GM23248 (cell line): ENCODE data around the gene MRPS14.

Experiments used
- EZH2 ChIP-seq: fragments of 200-600 bp; sonication (generic); IDR thresholded peaks from 2 replicates; pipeline ENCODE4 v1.6.1; 2018; ENCODE audit warnings: antibody characterized with exemption, mild to moderate bottlenecking; ENCODE audit not compliant: insufficient read depth, poor library complexity, severe bottlenecking
- EZH2phosphoT487 ChIP-seq: fragments of 200-600 bp; sonication (generic); IDR thresholded peaks from 2 replicates; pipeline ENCODE4 v1.6.1; 2018; ENCODE audit warnings: antibody characterized with exemption, moderate library complexity, mild to moderate bottlenecking, low read depth; ENCODE audit not compliant: insufficient read depth

- TF ChIP-seq EZH2: no peak
- no peak for TF ChIP-seq EZH2phosphoT487
Observed at GRCh38 chr1:175015243-175015642, 8.0 kb downstream of the MRPS14 start.
